Measurements from ENCODE around the gene UBE2D1.

DNA sequence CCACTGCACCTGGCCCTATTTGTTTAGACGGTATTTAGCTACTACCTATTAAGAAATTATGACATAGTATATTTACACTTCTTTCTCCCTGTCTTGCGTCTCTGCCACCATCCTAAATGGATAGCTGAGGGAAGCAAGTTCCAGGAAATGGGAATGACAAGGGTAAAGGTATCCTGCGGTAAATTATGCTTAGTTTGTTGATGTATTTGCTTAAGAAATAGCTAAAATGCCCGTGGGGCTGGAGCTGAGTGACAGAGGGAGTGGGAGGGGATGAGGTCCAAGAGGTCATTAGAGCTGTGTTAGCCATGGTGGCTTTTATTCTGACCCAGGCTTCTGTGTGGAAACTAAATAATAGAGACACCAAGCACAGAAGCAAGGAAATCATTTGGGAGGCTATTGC is 29.0 kb upstream of the UBE2D1 start:
- TF ChIP-seq BRD4 (IDR thresholded peaks at IDR 0.05) (no peak), ZBTB8A (IDR thresholded peaks at IDR 0.05; ENCODE audit: partially characterized antibody) (no peak), RBM39 (optimal IDR thresholded peaks at IDR 0.05; ENCODE audit: low read depth, low read length) (no peak), CTCF (IDR thresholded peaks at IDR 0.05 in 2 of 3, conservative IDR thresholded peaks at IDR 0.05 in 1 of 3; ENCODE audit: insufficient read depth in 2 of 3, low read depth in 1 of 3, low read length in 3 of 3) (no peak), RBM34 (IDR thresholded peaks at IDR 0.05; ENCODE audit: borderline replicate concordance, insufficient read depth, low read length) (no peak), CEBPB (tag; IDR thresholded peaks at IDR 0.05) (no peak), SRSF7 (optimal IDR thresholded peaks at IDR 0.05; ENCODE audit: low read depth, low read length) (no peak), MAX (CRISPR knock-in tag; IDR thresholded peaks at IDR 0.05) (no peak)
- TF ChIP-seq, protein P1, sequence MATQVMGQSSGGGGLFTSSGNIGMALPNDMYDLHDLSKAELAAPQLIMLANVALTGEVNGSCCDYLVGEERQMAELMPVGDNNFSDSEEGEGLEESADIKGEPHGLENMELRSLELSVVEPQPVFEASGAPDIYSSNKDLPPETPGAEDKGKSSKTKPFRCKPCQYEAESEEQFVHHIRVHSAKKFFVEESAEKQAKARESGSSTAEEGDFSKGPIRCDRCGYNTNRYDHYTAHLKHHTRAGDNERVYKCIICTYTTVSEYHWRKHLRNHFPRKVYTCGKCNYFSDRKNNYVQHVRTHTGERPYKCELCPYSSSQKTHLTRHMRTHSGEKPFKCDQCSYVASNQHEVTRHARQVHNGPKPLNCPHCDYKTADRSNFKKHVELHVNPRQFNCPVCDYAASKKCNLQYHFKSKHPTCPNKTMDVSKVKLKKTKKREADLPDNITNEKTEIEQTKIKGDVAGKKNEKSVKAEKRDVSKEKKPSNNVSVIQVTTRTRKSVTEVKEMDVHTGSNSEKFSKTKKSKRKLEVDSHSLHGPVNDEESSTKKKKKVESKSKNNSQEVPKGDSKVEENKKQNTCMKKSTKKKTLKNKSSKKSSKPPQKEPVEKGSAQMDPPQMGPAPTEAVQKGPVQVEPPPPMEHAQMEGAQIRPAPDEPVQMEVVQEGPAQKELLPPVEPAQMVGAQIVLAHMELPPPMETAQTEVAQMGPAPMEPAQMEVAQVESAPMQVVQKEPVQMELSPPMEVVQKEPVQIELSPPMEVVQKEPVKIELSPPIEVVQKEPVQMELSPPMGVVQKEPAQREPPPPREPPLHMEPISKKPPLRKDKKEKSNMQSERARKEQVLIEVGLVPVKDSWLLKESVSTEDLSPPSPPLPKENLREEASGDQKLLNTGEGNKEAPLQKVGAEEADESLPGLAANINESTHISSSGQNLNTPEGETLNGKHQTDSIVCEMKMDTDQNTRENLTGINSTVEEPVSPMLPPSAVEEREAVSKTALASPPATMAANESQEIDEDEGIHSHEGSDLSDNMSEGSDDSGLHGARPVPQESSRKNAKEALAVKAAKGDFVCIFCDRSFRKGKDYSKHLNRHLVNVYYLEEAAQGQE (IDR thresholded peaks at IDR 0.05; ENCODE audit: borderline replicate concordance) = no peak
- TF ChIP-seq, protein P1 (CRISPR knock-in tag; IDR thresholded peaks at IDR 0.05; ENCODE audit: low read depth) = no peak

All from K562 (cell line).